Uterus (tissue), 2 donors: Measurements from ENCODE around the gene DOCK1.

Experiments
- POLR2A ChIP-seq, 2 donors: fragments of 450-650 bp; IDR thresholded peaks; one replicate each; pipeline ENCODE4 v1.6.1; 2016; ENCODE audit warnings: antibody characterized with exemption in 2 of 2, mild to moderate bottlenecking in 1 of 2, moderate library complexity in 1 of 2
- TF ChIP-seq, protein P1 (sequence below), 4 experiments: fragments of 200-600 bp in 2 of 4; fragments of 450-650 bp in 2 of 4; sonication (generic) in 2 of 4; IDR thresholded peaks; one replicate each; pipeline ENCODE4 v1.5.1; 2016 to 2019; ENCODE audit warnings: antibody characterized with exemption in 4 of 4, mild to moderate bottlenecking in 2 of 4, moderate library complexity in 1 of 4

DNA sequence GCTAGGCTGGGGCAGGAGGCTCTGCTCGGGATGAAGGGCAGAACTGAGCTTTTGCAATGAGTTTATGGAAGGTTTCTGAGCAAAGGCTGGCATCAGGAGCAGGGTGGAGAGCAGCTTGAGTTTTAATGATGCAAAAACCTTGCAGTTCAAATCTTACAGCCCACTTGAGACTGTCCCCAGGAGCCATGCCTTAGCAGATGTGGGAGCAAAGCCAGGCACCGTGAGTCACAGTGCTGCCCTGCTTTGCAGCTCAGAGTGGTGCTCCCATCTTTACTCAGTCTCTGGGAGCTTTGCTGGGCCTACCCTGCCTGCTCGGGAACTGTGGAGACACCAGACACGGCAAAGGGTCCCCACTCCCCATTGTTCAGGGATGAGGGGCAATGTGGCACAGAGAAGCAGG, 521.5 kb downstream of the DOCK1 start:
- TF ChIP-seq, protein P1, sequence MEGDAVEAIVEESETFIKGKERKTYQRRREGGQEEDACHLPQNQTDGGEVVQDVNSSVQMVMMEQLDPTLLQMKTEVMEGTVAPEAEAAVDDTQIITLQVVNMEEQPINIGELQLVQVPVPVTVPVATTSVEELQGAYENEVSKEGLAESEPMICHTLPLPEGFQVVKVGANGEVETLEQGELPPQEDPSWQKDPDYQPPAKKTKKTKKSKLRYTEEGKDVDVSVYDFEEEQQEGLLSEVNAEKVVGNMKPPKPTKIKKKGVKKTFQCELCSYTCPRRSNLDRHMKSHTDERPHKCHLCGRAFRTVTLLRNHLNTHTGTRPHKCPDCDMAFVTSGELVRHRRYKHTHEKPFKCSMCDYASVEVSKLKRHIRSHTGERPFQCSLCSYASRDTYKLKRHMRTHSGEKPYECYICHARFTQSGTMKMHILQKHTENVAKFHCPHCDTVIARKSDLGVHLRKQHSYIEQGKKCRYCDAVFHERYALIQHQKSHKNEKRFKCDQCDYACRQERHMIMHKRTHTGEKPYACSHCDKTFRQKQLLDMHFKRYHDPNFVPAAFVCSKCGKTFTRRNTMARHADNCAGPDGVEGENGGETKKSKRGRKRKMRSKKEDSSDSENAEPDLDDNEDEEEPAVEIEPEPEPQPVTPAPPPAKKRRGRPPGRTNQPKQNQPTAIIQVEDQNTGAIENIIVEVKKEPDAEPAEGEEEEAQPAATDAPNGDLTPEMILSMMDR (IDR thresholded peaks at IDR 0.05): no peak
- TF ChIP-seq POLR2A (IDR thresholded peaks at IDR 0.05): no peak
